HUDEP-2 (cell line): ENCODE measurements around the gene RNPEP.
"Not testable (repeated sequence)": the region's sequence is repeated elsewhere in the genome, so short reads cannot be mapped to it uniquely, and the experiment has no call there.

Experiments
- DNase-seq, 76 experiments: peaks; one replicate each; lab custom pipeline; 2025; ENCODE audit not compliant: unreplicated experiment in 76 of 76; lab: John Stamatoyannopoulos, UW

Gene RNPEP

GRCh38 chr1:201958348-201958747 lies 24.1 kb upstream of the RNPEP start:
- DNase-seq = no peak

GRCh38 chr1:201962382-201962781 lies 20.1 kb upstream of the RNPEP start:
- DNase-seq = not testable (repeated sequence)

GRCh38 chr1:201964261-201964660 lies 18.2 kb upstream of the RNPEP start:
- DNase-seq = no peak

- DNase-seq = no peak
Measured at GRCh38 chr1:201966171-201966570, 16.3 kb upstream of the RNPEP start.

GRCh38 chr1:201968202-201968925 lies 14.1 kb upstream of the RNPEP start:
- DNase-seq = peak in 12 of 76 experiments; percentile 6 to 34 (median 14)

GRCh38 chr1:201970334-201971159 lies 11.9 kb upstream of the RNPEP start:
- peak in 18 of 76 experiments; percentile 3 to 41 (median 13) for DNase-seq

- peak in 25 of 76 experiments; percentile 6 to 69 (median 40) for DNase-seq
Measured at GRCh38 chr1:201982082-201982622, 296 bp upstream of the RNPEP start.

GRCh38 chr1:201983380-201983805 lies 945 bp downstream of the RNPEP start:
- peak in 1 of 76 experiments; percentile 55 for DNase-seq

- no peak for DNase-seq
Measured at GRCh38 chr1:201984446-201984845, 2.0 kb downstream of the RNPEP start.

- no peak for DNase-seq
Measured at GRCh38 chr1:201985355-201985754, 2.9 kb downstream of the RNPEP start.

GRCh38 chr1:201988601-201989000 lies 6.2 kb downstream of the RNPEP start:
- DNase-seq = no peak

- DNase-seq = no peak
Measured at GRCh38 chr1:201989354-201990128, 7.1 kb downstream of the RNPEP start.

- DNase-seq = peak in 6 of 76 experiments; percentile 6 to 26 (median 17)
Measured at GRCh38 chr1:201990427-201990826, 8.0 kb downstream of the RNPEP start.

GRCh38 chr1:201999625-202000238 lies 17.3 kb downstream of the RNPEP start:
- DNase-seq = peak in 22 of 76 experiments; percentile 4 to 49 (median 21)

GRCh38 chr1:202002507-202002906 lies 20.1 kb downstream of the RNPEP start:
- DNase-seq = no peak

GRCh38 chr1:202004711-202005110 lies 22.3 kb downstream of the RNPEP start:
- DNase-seq = no peak

- DNase-seq = peak in 8 of 76 experiments; percentile 7 to 30 (median 22)
Measured at GRCh38 chr1:202005958-202006357, 23.5 kb downstream of the RNPEP start.

GRCh38 chr1:202007304-202007703 lies 24.9 kb downstream of the RNPEP start:
- no peak for DNase-seq

GRCh38 chr1:202007805-202008489 lies 25.5 kb downstream of the RNPEP start:
- DNase-seq = no peak
